ENCODE results near the gene TSKU.

- TF ChIP-seq ZNF274 (IDR thresholded peaks at IDR 0.05; ENCODE audit: low read depth, low read length) (no peak), YY1 (IDR thresholded peaks at IDR 0.05; ENCODE audit: insufficient read depth, insufficient read length) (no peak)
These were observed 25.0 kb downstream of the TSKU start for GRCh38 chr11:76808171-76808570.

All from NT2/D1 (cell line).